G401.6 (cell line): Measurements from ENCODE around the gene ZMIZ2.

Experiments
- FAIRE-seq: peaks from 2 replicates; lab custom pipeline; 2012; peaks lifted over from hg19 to GRCh38; lab: Jason Lieb, UNC

Gene ZMIZ2

DNA sequence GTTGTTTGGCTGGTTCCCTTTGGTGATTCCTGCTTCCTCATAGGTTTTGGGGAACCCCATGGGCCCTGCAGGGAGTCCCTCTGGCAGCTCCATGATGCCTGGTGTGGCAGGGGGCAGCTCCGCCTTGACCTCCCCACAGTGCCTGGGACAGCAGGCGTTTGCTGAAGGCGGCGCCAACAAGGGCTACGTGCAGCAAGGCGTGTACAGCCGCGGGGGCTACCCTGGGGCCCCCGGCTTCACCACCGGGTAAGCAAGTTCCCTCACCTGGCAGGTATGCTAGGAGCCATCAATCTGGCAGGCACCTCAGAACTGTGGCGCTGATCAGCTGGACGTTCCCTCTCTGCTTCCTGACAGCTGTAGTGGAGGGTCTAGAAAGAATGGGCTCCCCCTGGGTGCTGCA, 8.3 kb downstream of the ZMIZ2 start:
- FAIRE-seq, result no peak

DNA sequence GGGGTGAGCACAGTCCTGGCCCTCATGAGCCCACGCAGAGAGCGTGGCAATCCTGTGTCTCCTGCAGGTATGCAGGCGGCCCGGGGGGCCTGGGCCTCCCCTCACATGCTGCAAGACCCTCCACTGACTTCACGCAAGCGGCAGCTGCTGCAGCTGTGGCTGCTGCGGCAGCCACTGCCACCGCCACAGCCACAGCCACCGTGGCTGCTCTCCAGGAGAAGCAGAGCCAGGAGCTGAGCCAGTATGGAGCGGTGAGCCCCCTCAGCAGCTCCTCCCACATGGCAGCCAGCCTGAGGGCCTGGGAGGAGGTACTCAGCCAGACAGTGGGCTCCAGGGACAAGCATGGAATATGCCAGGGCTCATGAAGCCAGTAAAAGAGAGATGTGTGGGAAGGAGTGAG, 8.7 kb downstream of the ZMIZ2 start:
- FAIRE-seq, result no peak

DNA sequence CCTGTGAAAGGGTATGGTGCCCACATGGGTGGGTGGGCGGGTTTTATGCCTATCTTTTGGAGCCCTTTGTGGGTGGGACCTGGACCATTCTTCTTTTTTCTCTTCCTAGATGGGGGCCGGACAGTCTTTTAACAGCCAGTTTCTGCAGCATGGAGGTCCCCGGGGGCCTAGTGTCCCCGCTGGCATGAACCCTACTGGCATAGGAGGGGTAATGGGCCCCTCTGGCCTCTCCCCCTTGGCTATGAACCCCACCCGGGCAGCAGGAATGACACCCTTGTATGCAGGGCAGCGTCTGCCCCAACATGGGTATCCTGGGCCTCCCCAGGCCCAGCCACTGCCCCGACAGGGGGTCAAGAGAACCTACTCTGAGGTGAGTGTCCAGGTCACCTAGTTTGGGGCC, 9.1 kb downstream of the ZMIZ2 start:
- no peak for FAIRE-seq

DNA sequence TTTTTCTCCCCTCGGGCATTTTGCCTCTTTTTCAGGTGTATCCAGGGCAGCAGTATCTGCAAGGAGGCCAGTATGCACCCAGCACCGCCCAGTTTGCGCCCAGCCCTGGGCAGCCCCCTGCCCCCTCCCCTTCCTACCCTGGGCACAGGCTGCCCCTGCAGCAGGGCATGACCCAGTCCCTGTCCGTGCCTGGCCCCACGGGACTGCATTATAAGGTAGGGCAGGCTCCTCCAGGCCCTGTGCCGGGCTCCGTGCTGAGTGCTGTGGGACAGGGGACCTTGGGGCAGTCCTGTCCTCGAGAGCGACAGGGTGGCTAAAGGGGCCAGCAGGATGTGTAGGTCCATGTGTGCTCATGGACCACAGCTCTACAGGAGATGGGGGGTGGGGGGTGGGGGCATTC, 10.6 kb downstream of the ZMIZ2 start:
- no peak for FAIRE-seq

DNA sequence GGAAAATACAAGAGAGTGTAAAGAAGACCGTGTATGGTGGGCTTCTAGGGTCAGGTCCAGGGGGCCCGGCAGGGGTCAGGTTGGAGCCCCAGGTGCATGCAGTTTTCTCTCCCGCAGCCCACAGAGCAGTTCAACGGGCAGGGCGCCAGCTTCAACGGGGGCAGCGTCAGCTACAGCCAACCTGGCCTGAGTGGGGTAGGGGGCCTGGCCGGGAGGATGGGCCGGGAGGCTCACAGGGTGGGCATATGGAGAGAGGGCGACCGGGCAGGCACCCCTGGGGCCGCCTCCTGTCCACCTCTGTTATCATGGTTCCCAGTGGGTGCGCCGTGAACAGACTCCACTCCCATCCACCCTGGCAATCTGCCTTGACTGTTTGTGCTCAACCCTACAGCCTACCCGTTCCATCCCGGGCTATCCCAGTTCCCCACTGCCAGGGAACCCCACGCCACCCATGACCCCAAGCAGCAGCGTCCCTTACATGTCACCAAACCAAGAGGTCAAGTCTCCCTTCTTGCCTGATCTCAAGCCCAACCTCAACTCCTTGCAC, 11.5 kb downstream of the ZMIZ2 start:
- FAIRE-seq, result no peak

DNA sequence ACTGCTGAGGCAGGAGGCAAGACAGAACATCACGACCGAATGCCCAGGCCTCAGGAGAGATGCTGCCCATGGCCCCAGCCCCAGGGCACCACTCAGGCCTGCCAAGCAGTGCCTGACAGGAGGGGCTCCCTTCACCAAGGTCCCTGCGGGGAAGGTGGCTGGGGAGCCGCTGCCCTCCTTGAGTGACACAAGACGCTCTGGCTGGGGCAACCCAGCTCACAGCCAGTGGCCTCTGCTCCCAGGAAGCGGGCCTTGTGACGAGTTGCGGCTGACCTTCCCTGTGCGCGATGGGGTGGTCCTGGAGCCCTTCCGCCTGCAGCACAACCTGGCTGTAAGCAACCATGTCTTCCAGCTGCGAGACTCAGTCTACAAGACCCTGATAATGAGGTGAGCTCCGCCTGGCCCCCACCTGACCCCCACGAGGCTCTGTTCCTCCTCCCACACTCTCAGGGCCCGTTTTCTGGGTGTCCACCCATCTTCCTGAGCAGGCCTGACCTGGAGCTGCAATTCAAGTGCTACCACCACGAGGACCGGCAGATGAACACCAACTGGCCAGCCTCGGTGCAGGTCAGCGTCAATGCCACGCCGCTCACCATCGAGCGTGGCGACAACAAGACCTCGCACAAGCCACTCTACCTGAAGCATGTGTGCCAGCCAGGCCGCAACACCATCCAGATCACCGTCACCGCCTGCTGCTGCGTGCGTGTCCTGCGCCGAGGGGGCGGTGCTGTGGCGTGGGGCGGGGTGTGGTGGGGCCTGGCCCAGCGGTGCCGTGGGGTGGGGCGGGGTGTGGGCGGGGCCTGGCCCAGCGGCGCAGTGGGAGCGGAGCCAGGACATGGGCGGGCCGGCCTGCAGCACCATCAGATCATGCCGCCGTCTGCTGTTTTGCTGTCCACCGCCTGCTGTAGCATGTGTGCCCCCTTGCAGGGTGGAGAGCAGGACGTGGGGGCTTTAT, 12.8 kb downstream of the ZMIZ2 start:
- no peak for FAIRE-seq

DNA sequence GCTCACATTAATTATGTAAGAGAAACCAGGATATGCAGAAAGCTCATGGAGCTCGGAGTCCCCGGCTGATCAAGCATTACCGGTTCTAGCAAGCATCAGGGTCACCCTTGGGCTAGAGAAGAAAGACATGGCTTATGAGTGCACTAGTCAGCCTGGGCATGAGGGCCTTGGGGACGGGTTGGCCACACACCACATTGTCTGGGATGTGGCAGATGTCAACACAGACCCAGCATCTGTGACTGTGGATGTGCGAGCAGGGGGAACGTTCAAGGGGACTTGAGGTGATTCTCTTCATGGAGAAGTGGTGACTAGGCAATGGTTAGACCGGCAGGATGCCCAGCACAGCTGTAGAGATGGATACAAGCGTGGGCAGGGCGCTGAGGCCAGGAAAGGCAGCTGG, 13.7 kb downstream of the ZMIZ2 start:
- FAIRE-seq, result no peak

DNA sequence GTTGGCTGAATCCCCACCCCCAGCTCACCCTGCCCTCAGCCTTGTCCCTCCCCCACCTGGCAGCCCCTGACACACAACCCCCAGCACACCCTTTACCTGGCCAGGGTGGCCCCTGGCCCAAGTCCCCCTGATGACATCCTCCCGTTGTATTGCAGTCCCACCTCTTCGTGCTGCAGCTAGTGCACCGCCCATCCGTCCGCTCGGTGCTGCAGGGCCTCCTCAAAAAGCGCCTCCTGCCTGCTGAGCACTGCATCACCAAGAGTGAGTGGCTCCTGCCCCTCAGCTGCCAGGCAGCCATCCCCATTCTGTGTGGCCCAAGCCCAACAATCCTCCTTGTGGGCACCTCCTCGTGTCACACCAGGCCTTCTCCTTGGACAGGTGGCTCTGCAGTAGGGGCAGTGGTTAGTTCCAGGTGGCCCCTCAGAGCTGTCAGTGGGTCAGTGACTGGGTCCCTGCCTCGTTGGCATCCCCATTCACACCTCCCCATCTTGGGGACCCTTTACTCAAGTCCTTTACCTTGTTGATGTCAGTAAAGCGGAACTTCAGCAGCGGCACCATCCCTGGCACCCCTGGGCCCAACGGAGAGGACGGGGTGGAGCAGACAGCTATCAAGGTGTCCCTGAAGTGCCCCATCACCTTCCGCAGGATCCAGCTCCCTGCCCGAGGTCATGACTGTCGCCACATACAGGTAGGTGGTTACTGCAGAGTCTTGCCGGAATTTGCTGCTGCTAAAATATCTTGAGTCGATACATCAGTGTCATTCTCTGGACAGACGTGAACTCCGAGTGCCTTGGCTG, 14.3 kb downstream of the ZMIZ2 start:
- no peak for FAIRE-seq

DNA sequence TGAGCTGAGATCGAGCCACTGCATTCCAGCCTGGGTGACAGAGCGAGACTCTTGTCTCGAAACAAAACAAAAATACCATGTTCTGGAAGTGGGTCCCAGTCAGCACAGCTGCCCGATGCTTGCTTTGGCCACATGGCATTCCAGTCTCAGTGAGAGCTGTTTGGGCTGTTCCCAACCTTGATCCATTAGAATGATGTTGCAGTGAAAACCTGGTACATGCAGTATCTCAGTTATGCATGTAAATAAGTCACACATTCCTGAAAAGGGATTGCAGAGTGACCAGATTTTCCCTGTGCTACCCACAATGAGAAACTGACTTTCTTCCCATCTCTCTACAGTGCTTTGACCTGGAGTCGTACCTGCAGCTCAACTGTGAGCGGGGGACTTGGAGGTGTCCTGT, 15.4 kb downstream of the ZMIZ2 start:
- FAIRE-seq, result no peak

DNA sequence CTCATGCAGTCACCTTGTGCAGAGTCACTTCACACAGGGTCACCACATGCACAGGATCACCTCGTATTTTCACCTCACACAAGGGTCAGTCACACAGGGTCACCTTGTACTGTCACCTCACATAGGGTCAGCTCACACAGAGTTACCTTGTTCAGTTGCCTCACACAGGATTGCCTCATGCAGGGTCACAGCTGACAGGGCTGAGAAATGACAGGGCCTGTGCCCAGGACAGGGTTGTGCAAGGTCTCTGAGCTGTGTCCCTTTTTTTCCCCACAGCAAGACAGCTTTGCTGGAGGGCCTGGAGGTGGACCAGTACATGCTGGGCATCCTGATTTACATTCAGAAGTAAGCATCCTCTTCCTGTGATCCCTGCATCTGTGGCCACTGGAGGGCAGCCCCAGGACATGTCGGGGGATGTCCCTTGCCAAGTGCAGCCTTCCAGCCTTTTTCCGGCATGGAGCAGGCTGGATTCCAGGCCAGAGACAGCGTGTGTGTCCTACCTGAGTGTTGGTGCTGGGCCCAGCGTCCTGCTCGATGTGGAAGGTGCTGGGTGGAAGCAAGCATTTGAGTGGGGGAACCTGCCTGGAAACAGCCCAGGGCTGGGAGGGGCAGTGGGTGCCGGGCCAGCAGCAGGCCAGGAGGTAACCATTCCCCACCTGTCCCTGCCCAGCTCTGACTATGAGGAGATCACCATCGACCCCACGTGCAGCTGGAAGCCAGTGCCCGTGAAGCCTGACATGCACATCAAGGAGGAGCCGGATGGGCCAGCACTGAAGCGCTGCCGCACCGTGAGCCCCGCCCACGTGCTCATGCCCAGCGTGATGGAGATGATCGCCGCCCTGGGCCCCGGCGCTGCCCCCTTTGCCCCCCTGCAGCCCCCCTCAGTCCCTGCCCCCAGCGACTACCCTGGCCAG, 16.3 kb downstream of the ZMIZ2 start:
- FAIRE-seq, result no peak

DNA sequence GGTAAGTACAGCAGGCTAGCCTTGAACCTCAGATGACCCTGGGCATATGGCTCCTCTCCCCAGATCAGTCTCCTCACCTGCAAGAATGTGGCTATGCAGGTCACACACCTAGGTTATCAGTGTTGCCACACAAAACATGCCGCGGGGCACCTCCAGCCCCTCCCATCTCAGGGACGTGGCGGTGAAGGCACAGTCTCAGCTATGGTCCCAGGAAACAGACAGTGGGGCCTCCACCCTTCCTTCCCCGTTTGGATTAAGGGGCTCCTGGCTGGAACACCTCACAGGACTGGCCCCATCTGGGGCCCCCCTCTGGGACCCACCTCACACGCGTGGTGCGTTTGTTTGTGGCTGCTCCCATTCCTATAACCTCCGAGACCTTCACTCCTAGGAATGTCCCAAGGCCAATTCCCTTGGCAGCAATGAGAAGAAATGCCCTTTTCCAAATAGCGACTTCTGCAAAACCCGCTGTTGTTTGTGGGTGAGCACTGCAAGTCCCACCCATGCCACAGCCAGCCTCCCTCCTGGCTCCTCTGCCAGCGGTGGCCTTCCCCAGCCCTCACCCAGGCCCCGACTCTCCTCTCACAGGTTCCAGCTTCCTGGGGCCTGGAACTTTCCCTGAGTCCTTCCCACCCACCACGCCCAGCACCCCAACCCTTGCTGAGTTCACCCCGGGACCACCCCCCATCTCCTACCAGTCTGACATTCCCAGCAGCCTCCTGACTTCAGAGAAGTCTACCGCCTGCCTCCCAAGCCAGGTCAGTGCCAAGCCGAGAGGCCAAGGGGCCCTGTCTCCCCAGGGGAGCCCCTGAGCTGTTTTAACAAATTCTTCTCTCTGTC, 17.1 kb downstream of the ZMIZ2 start:
- no peak for FAIRE-seq

DNA sequence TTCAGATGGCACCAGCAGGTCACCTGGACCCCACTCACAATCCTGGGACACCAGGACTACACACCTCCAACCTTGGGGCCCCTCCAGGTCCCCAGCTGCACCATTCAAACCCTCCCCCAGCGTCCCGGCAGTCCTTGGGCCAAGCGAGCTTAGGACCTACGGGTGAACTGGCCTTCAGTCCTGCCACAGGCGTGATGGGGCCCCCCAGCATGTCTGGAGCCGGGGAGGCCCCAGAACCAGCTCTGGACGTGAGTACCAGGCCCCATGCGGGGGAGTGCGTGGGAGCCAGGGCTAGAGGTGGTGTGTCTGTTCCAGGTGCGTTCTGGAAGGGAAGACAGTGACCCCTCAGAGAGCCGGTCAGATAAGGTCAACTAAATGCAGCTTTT, 17.8 kb downstream of the ZMIZ2 start:
- FAIRE-seq, result no peak

DNA sequence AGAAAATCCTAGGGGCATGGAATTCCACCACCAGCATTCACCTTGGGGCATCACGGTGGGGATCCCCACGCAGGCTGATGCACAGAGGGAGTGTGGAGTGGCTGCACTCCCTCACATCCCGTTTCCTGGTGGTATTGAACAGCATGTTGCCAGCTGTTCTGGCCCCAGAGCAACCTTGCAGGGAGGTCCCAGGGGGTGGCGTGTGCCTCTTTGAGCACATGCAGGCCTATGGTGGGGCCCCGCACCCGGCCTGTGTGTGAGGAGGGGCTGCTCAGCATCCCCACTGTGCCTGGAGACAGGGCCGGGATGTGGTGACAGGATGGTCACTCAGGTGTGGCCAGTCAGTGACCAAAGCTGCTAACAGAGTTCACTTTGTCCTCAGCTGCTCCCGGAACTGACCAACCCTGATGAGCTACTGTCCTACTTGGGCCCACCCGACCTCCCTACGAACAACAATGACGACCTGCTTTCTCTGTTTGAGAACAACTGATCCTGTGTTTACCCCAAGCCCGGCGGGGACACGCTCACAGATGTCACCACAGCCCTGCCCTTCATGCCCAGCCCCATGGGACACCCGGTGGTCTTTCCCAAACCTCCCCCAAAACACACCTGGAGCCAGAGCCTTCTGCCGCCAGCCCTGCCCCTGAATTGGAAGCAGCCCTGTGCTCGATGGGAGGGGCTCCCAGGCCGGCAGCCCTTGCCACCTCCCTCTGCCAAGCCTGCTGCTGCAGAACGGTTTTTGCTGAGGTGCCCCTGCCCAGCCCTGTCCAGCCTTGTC, 18.7 kb downstream of the ZMIZ2 start:
- FAIRE-seq, result no peak

DNA sequence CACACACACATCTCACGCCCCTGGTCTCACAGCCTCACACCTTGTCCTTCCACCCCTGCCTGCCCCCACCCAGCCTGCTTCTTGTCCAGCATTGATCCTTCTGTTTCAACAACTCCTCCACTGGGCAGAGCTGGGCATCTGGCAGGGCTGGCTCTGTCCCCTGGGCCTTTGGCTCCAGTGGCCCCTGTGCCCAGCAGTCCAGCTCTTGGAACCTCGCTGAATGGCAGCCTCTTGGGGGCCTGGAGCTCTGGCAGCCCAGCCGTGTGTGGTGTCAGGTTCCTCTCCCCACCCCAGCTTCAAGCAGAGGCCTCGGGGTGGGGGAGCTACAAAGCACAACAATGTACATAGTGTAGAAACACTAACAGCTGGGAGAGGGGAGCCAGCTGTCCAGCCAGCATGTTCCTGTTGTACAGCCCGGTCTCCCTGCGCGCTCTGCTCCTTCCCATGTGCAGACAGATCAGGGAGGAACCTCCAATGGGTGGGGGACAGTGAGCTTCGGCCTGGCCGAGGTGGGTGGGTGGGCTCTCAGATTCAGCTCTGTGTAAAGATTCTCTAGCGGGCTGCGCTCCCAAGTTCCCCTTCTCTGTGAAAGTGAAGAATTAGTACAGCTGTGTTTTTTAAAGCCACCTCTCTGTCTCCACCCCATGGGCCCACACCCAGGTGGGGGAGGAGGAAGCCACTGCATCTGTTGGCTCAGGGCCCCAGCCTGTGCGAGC, 19.4 kb downstream of the ZMIZ2 start:
- no peak for FAIRE-seq

DNA sequence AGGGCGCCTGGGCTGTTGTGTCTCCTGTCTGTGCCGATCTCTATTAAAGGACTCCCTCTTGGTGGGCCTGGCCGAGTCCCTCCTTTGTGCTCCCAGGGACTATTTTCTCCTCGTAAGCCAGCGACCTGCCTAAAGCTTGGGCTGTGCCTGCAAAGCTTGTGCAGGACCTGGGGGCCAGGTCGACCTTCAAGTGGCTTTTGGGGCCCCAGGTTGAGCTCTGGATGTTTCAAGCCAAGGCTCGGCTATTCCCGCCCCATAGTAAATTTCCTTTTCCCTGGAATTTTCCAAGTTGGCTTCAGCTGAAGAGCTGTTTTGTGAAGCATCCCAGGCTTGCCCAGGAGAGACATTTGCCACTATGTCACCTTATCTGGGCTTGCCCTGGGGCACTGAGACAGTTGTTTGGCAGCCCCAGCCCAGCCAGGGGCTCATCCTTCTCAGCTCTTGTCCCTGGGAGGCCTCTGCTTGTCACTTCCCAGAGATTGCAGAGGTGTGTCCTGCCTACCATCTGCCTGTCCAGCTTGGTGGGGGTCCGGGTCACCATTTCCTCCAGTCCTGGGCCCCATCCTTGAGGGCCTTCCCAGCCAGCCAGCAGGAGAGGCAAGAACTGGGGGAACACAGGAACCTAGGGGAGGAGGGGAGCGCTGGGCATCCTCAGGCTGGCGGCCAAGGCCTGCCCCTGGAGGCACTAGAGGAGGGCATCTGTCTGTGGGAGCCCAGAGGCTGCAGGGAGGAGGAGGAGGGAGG, 20.2 kb downstream of the ZMIZ2 start:
- no peak for FAIRE-seq

DNA sequence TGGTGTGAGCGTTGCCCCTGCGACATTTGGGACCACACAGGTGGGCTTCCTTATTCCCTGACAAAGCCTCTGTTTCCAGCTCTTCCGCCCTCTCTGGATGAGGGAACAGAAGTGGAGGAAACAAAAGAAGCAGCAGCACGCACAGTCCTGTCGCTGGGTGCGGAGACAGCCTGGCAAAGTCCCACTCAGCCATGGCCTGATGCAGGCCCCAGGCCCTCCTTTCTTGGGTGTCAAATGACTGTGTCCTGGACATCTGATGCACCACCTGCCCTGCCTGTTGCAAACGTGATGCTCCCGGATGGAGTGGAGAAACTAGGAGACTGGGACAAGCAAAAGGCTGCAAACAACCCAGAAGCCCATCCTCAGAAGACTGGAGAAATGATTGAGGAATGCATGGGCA, 20.7 kb downstream of the ZMIZ2 start:
- FAIRE-seq, result no peak

DNA sequence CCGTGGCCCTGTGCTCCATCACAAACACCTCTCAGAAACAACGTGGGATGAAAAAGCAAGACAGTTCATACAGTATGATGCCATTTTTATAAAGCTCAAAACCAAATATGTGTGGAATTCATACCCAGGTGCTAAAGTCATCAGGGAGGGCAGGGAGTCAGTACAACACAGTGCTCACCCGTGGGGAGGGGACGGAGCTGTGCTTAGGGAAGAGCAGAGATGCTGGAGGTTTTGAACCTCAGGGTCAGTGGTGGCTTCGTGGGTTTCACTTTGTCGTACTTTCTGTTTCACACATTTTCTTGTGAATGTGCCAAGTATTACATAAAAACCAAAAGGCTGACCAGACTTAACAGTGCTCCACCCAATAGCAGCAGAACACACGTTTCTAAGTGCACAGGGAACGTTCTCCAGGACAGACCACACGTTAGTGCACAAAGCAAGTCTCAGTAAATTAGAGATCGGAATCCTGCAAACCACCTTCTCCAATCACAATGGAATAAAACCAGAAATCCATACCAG, 21.2 kb downstream of the ZMIZ2 start:
- no peak for FAIRE-seq

DNA sequence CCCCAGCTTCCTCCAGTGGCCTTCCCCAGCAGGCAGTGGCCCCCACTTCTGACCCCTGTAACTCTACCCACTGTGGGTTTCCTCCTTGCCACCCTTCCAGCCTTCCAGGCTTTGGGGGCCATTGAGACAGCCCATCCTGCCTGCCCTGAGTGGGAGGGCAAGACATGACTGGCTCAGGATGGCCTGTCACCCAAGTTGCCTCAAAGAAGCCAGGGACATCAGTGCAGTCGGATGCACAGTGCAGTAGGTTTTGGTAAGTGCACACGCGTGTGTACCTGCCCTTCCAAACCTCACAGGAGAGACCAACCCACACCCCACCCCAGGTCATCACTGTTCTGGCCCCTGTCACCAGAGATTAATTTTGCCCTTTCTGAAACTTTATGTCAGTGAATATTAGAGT, 22.7 kb downstream of the ZMIZ2 start:
- no peak for FAIRE-seq

DNA sequence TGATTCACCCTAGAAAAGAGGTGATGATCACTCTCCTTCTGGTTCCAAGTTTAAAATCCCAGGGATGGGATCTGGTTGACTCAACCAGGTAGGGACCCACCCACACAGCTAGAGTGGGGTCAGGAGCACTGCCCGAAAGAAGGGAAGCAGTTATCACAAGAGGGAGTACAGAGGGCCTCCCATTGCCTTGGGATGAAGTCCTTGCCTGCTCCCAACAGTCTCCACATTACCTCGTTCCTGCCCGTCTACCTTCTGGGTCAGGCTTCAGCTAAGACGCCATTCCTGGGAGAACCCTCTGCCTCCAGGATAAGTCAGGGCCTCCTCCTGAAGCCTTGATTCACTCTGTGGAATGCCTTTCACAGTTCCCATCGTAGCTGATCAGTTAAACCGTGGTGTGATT, 23.8 kb downstream of the ZMIZ2 start:
- no peak for FAIRE-seq
